Fibroblast of villous mesenchyme (primary cell): Measurements from ENCODE around the gene SQSTM1. TPM values are rescaled to one million over a fixed set of nuclear protein-coding genes. Genes with fewer than 3 reads are reported as not detected.
"Not testable (repeated sequence)": the region's sequence is repeated elsewhere in the genome, so short reads cannot be mapped to it uniquely, and the experiment has no call there.

Experiments used
- DNase-seq: peaks from one replicate; pipeline ENCODE4 v3.0.0-alpha.2; 2010; ENCODE audit warnings: low read depth
- H3K4me3 ChIP-seq: 2 replicates; pipeline ENCODE4 v1.5.1; 2011; ENCODE audit warnings: low read depth, mild to moderate bottlenecking, low read length
- total RNA-seq: library from RNA; depleted of rRNA; stranded (reverse); fragments of >200 nt; gene quantifications from 2 replicates; pipeline ENCODE4 v1.2.3, GENCODE V29; 2012
- TF ChIP-seq, protein P1 (sequence below): IDR thresholded peaks from 2 replicates; pipeline ENCODE4 v1.5.1; 2012; ENCODE audit warnings: low read depth, mild to moderate bottlenecking, low read length; ENCODE audit not compliant: insufficient read depth

The SQSTM1 gene
- total RNA-seq, 1 donor: 892 TPM

DNA sequence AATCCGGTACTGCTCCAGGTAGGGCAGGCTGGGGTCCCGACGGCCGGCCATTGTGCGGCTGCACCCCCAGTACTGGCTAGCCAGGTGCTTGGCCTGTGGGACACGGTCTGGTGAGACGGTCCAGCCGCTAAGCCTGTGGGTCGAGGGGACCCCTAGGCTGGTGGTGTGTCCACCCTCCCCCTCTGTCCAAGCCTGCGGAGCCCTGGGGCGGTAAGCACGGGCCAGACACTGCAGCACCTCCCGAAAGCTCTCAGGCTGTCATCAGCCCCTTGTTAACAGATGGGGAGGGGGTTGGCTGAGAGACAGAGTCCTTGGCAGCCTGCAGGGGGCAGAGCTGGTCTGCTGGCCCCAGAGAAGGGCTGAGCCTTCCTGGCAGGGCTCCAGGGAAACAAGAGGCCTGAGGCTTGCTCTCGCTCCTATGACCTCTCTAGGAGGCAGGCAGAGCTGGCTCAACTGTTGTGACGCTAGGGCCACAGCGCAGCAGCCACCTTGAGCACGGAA is 49.7 kb downstream of the SQSTM1 start:
- H3K4me3 ChIP-seq: no peak overlapping the region
- TF ChIP-seq, protein P1, sequence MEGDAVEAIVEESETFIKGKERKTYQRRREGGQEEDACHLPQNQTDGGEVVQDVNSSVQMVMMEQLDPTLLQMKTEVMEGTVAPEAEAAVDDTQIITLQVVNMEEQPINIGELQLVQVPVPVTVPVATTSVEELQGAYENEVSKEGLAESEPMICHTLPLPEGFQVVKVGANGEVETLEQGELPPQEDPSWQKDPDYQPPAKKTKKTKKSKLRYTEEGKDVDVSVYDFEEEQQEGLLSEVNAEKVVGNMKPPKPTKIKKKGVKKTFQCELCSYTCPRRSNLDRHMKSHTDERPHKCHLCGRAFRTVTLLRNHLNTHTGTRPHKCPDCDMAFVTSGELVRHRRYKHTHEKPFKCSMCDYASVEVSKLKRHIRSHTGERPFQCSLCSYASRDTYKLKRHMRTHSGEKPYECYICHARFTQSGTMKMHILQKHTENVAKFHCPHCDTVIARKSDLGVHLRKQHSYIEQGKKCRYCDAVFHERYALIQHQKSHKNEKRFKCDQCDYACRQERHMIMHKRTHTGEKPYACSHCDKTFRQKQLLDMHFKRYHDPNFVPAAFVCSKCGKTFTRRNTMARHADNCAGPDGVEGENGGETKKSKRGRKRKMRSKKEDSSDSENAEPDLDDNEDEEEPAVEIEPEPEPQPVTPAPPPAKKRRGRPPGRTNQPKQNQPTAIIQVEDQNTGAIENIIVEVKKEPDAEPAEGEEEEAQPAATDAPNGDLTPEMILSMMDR: peak; percentile 48
- peak; percentile 62 for DNase-seq

DNA sequence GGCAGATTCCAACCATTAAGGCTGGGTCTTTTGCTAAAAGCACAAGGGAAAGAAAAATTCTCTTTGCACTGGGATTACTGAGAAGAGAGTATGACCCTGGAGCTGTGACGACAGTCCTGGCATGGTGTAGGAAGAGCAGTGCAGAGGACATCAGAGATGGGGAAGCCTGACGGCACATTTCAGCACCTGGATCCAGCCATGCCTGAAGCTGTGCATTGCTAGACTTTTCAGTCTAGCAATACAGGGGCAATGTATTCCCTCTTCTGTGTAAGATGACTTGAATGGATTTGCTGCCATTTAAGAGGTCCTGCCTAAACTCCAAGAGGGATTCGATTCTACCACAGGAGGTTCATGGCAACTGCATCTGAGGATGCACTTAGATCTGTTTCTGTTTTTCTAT is 50.2 kb downstream of the SQSTM1 start:
- TF ChIP-seq, protein P1: no peak
- no peak for DNase-seq
- no peak overlapping the region for H3K4me3 ChIP-seq

DNA sequence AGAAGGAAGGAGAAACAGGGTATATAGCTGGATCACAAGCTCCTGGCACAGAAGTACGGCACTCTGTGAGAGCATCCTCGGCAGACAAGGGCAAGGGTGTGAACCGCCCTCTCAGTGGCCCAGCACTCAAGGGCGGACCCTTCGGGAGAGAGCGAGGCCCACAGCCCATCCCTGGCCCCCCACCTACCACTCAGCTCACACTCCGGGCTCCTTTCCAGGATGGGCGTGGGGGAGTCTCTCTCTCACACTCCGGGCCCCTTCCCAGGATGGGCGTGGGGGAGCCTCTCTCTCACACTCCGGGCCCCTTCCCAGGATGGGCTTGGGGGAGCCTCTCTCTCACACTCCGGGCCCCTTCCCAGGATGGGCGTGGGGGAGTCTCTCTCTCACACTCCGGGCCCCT is 50.8 kb downstream of the SQSTM1 start:
- not testable (repeated sequence) for DNase-seq, H3K4me3 ChIP-seq

DNA sequence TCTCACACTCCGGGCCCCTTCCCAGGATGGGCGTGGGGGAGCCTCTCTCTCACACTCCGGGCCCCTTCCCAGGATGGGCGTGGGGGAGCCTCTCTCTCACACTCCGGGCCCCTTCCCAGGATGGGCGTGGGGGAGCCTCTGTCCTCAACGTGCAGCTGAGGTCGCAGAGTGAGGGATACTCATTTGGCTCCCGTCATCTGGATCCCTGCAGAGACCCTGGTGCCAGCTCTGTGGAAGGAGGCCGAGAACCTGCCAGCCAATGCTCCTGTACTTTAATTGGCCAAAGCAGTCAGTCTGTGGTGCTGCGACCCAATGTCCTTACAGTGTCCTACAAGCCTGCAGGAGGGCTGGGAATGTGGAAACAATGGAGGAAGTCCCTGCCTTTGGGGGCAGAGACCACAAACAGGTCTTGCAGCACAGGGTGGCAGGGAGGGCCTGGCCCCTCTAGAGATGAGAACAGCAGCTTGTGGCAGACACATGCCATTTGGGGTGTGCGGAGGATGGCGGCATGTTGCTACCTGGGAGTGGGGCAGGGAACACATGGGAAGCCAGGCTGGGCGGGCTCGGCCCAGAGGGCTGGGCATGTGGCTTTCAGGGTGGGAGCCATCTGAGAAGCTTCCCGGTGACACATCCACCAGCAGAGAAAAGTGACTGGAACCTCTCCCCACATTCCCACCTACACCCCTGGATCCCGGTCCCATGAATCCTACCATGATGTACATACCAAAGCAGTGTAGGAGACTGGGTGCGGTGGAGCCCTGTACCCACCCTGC is 51.5 kb downstream of the SQSTM1 start:
- TF ChIP-seq, protein P1: no peak
- no peak for DNase-seq
- H3K4me3 ChIP-seq: no peak overlapping the region

DNA sequence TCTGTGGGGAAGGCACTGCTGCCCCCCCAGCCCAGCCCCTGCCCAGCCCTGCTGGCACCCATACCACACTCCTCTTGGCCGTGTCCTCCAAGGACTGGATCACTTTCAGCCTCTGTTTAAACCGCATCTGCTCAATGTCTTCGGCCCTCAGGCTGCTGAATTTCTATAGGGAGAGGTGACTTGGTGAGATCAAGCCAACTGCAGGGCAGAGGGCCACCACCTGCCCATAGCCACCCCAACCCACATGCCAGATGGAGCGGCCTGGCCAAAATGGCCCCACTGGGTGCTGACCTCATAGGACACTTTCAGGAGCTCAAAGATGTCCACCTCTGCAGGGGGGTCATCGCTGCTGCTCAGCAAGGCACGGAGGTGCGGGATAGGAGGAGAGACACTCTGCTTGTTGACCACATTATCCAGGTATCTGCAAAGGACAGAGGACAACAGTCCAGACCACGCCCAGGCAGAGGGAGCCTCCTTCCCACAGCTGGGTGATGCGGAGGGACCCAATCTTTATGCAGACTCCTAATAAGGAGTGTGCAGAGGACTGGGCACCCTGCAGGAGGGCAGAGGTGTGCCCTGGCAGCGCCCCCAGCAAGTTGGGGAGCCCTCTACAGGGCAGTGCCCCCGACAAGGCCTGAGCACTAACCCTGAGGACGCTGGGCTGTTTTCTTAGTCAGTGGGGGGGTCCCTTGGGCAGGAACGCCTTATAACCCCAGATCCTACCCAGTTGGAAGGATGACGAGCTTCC is 52.3 kb downstream of the SQSTM1 start:
- TF ChIP-seq, protein P1: no peak
- no peak for DNase-seq

DNA sequence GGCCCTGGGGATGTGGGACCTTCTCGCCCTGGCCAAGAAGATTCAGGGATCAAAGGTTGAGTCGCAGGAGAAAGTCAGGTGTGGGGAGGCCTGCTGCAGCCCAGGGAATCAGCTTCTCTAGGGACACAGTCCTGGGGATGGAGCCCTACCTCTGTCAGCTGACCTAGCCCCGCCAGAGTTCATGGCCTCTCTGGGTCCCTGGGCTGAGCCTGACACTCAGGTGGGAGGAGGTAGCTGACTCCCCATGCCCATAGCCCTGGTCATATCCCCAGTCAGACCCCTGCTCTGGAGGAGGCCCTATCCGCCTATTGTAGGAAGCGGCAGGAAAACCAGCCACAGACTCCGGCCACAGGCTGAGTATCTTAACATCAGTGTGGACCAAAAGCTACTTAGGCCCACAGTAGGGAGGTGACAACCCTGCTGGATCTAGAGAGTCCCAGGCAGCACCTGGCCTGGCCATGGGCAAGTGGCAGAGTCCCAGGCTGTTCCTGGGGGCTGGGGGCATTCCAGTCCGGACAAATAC is 52.9 kb downstream of the SQSTM1 start:
- no peak overlapping the region for H3K4me3 ChIP-seq
- DNase-seq: no peak
- TF ChIP-seq, protein P1: no peak

More for the DNA sequence above, 52.3 kb downstream of the SQSTM1 start:
- no peak overlapping the region for H3K4me3 ChIP-seq

DNA sequence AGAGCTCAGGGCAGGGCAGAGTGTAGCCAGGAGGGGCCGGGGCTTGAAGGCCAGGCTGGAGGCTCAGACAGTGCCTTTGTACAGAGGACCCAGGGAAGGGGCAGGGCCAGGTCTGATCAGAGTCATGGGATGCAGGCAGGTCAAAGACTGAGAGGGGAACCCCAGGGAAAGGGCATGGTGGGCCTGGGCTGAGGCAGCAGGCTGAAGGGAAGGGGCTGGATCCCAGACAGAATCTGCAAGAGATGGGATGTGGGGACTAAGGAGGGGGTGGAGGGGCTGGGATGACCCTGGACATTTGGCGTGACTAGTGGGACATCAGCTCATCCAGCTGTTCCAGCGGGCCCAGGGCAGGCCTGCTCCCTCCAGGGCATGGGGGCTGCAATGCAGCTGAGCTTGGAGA is 53.4 kb downstream of the SQSTM1 start:
- no peak overlapping the region for H3K4me3 ChIP-seq
- TF ChIP-seq, protein P1: no peak
- DNase-seq: no peak
